K562 (cell line): Measurements from ENCODE around the gene PPFIA3. TPM values are rescaled to one million over a fixed set of nuclear protein-coding genes. Genes with fewer than 3 reads are reported as not detected.

Experiments
- ATAC-seq: fragments of 200-7000 bp; cut with Tn5 transposase; 3 replicates; pipeline ENCODE4 v1.9.1; 2020; ENCODE audit warnings: moderate library complexity
- BruUV-seq: library from RNA; stranded (reverse); fragments of 400-500 nt; replicated peaks from 2 replicates; lab custom pipeline; 2021; lab: Mats Ljungman, UMichigan
- CTCF ChIA-PET: fragments of 300-600 bp; formaldehyde crosslinking; extraction: SDS; loops from one replicate; lab custom pipeline; 2021; ENCODE audit warnings: low intra/inter-chr PET ratio; lab: Yijun Ruan, JAX
- POLR2A ChIA-PET: fragments of 300-600, 350-650 bp; sonication (Branson Sonifier 250); formaldehyde crosslinking; extraction: SDS; loops from one replicate; lab custom pipeline; 2021; ENCODE audit warnings: antibody characterized with exemption, inconsistent platforms; lab: Yijun Ruan, JAX
- DNase-seq, 4 experiments: peaks; one replicate each; pipeline versions ENCODE4 v3.0.0 to v3.0.0-alpha.2; 2011 to 2018; ENCODE audit warnings: low spot score in 3 of 4, mixed read lengths in 3 of 4; ENCODE audit errors: extremely low read depth in 1 of 4
- FAIRE-seq: peaks from 2 replicates; lab custom pipeline; 2011; peaks lifted over from hg19 to GRCh38; lab: Jason Lieb, UNC
- H2AFZ ChIP-seq: 2 replicates; pipeline ENCODE4 v1.6.0; 2011; ENCODE audit warnings: low read depth, low read length, control low read depth, inconsistent platforms
- H3K27ac ChIP-seq: fragments of 200-600 bp; 3 replicates; pipeline ENCODE4 v1.8.0; 2011; ENCODE audit warnings: low read depth, mild to moderate bottlenecking, control low read depth, inconsistent platforms, low read length, moderate library complexity, mixed read lengths; ENCODE audit errors: extremely low read depth
- H3K27me3 ChIP-seq, 2 experiments: fragments of 300-600 bp in 1 of 2; 2 replicates in 1 of 2; 3 replicates in 1 of 2; pipeline versions ENCODE4 v1.6.0 to v1.8.0; 2011; ENCODE audit warnings: inconsistent platforms in 2 of 2, low read length in 2 of 2, mild to moderate bottlenecking in 1 of 2, mixed read lengths in 1 of 2, moderate library complexity in 1 of 2; ENCODE audit not compliant: control insufficient read depth in 2 of 2, insufficient read depth in 2 of 2
- H3K36me3 ChIP-seq: fragments of 300-600 bp; 3 replicates; pipeline ENCODE4 v1.8.0; 2011; ENCODE audit warnings: mild to moderate bottlenecking, low read length, inconsistent platforms; ENCODE audit not compliant: control insufficient read depth, insufficient read depth
- H3K4me1 ChIP-seq, 2 experiments: fragments of 200-600 bp in 1 of 2; replicated peaks in 1 of 2; 2 replicates in 1 of 2; 3 replicates in 1 of 2; pipeline versions ENCODE4 v1.5.1 to v1.8.0; 2011; ENCODE audit warnings: inconsistent platforms in 2 of 2, low read length in 2 of 2, mild to moderate bottlenecking in 1 of 2, mixed read lengths in 1 of 2, moderate library complexity in 1 of 2; ENCODE audit not compliant: control insufficient read depth in 2 of 2, insufficient read depth in 2 of 2
- H3K4me2 ChIP-seq: 2 replicates; pipeline ENCODE4 v1.6.1; 2011; ENCODE audit warnings: low read length, control low read depth, inconsistent platforms, mixed read lengths; ENCODE audit not compliant: insufficient read depth
- H3K4me3 ChIP-seq: fragments of 200-600 bp; sonication (generic), shearing (Covaris generic); 2 replicates; pipeline ENCODE4 v1.5.1; 2016; ENCODE audit warnings: control low read depth, inconsistent platforms
- H3K79me2 ChIP-seq: fragments of 200-600 bp; 3 replicates; pipeline ENCODE4 v1.8.0; 2011; ENCODE audit warnings: low read length, inconsistent platforms; ENCODE audit not compliant: control insufficient read depth, insufficient read depth
- H3K9ac ChIP-seq, 2 experiments: 2 replicates each; pipeline versions ENCODE4 v1.6.0 to v1.6.1; 2011; ENCODE audit warnings: low read depth in 2 of 2, low read length in 2 of 2, control low read depth in 1 of 2, inconsistent platforms in 1 of 2, mild to moderate bottlenecking in 1 of 2, mixed read lengths in 1 of 2; ENCODE audit not compliant: insufficient read depth in 1 of 2
- H3K9me1 ChIP-seq: one replicate; pipeline ENCODE4 v1.6.0; 2011; ENCODE audit warnings: inconsistent platforms, mild to moderate bottlenecking, low read length, moderate library complexity; ENCODE audit not compliant: control insufficient read depth, insufficient read depth
- H3K9me3 ChIP-seq: replicated peaks from 2 replicates; pipeline ENCODE4 v1.5.1; 2011; ENCODE audit warnings: low read depth, low read length, inconsistent platforms; ENCODE audit not compliant: control insufficient read depth, insufficient read depth
- H4K20me1 ChIP-seq: replicated peaks from 2 replicates; pipeline ENCODE4 v1.6.1; 2011; ENCODE audit warnings: low read length, inconsistent platforms, mixed read lengths; ENCODE audit not compliant: control insufficient read depth, insufficient read depth
- BHLHE40 ChIP-seq: IDR thresholded peaks from 2 replicates; pipeline ENCODE4 v1.6.1; 2011; ENCODE audit warnings: low read length, improper control_type of control experiment
- CHD4 ChIP-seq: fragments of 200-600 bp; sonication (generic); IDR thresholded peaks from 3 replicates; pipeline ENCODE4 v1.6.1; 2012; ENCODE audit warnings: low read depth, mild to moderate bottlenecking, mixed read lengths, low read length, inconsistent platforms; ENCODE audit not compliant: insufficient read depth, insufficient replicate concordance, poor library complexity, severe bottlenecking
- E2F3 ChIP-seq: fragments of 250-450 bp; sonication (Bioruptor Pico); IDR thresholded peaks from 2 replicates; pipeline ENCODE4 v1.4.0; 2020; ENCODE audit warnings: mild to moderate bottlenecking
- FOXA3 ChIP-seq, 2 experiments: fragments of 450-650 bp in 1 of 2; sonication (generic) in 1 of 2; formaldehyde crosslinking; IDR thresholded peaks in 1 of 2; conservative IDR thresholded peaks in 1 of 2; 2 replicates each; pipeline versions ENCODE4 v1.4.0 to v1.8.0; 2020 to 2022; ENCODE audit warnings: mild to moderate bottlenecking in 2 of 2, missing genetic modification reagents in 1 of 2
- FOXJ2 ChIP-seq: fragments of 200-800 bp; sonication (Bioruptor generic); IDR thresholded peaks from 2 replicates; pipeline ENCODE4 v1.6.1; 2016; ENCODE audit warnings: missing genetic modification characterization, missing compliant biosample characterization
- MTA2 ChIP-seq: fragments of 450-650 bp; IDR thresholded peaks from 2 replicates; pipeline ENCODE4 v1.6.1; 2016; ENCODE audit warnings: low read depth
- NFIC ChIP-seq: fragments of 450-650 bp; IDR thresholded peaks from 2 replicates; pipeline ENCODE4 v1.6.1; 2017; ENCODE audit warnings: mild to moderate bottlenecking, inconsistent platforms
- NR2C1 ChIP-seq, 2 experiments: fragments of 450-650 bp; IDR thresholded peaks; 2 replicates each; pipeline ENCODE4 v1.6.1; 2017; ENCODE audit warnings: mild to moderate bottlenecking in 2 of 2, antibody characterized with exemption in 1 of 2, inconsistent platforms in 1 of 2, missing compliant biosample characterization in 1 of 2, missing genetic modification characterization in 1 of 2
- SAP30 ChIP-seq: fragments of 200-600 bp; sonication (generic); IDR thresholded peaks from 2 replicates; pipeline ENCODE4 v1.6.1; 2012; ENCODE audit warnings: borderline replicate concordance, low read depth, mild to moderate bottlenecking, moderate library complexity, low read length, control low read depth, inconsistent platforms; ENCODE audit not compliant: insufficient read depth, poor library complexity, severe bottlenecking
- WGBS: fragments of 100-300 bp; shearing (Covaris generic); methylation state at CpG from one replicate; pipeline ENCODE4 v1.1.6; 2016; ENCODE audit warnings: low coverage, mixed read lengths; ENCODE audit not compliant: insufficient coverage; ENCODE audit errors: missing lambda C conversion rate; 5-methylcytosine and 5-hydroxymethylcytosine counted together
- in situ Hi-C: fragments of 300-500 bp; cut with MboI; formaldehyde crosslinking; loops from 4 replicates; pipeline ENCODE4 v1.15.0; 2018; ENCODE audit warnings: inconsistent platforms, mixed read lengths
- intact Hi-C: fragments of 100-400 bp; cut with micrococcal nuclease; formaldehyde crosslinking; loops from 2 replicates; pipeline ENCODE4 v1.14.2; 2022
- polyA plus RNA-seq, 8 experiments: library from polyadenylated mRNA; depleted of rRNA in 4 of 8; stranded (reverse) in 5 of 8; unstranded in 3 of 8; fragments of >200 nt; fragmentation: Nextera tagmentation in 2 of 8; fragmentation: Illumina TruSeq in 1 of 8; extraction: Ambion mirVana in 2 of 8; extraction: Trizol in 1 of 8; gene quantifications; 2 replicates each; pipeline versions ENCODE4 v1.2.1 to v1.2.3, GENCODE V29; 2011 to 2014; ENCODE audit warnings: inconsistent platforms in 1 of 8, missing spikeins in 1 of 8
- total RNA-seq, 7 experiments: library from RNA; depleted of rRNA in 6 of 7; stranded (reverse); fragments of >200 nt in 6 of 7; fragmentation: Illumina TruSeq in 2 of 7; extraction: Trizol in 2 of 7; gene quantifications; 2 replicates each; pipeline versions ENCODE4 v1.2.1 to v1.2.3, GENCODE V29; 2011 to 2021; ENCODE audit warnings: low replicate concordance in 1 of 7
- TF ChIP-seq, protein P1 (sequence below): fragments of 450-650 bp; IDR thresholded peaks from 2 replicates; pipeline ENCODE4 v1.6.1; 2014; ENCODE audit warnings: low read depth, mild to moderate bottlenecking, moderate library complexity, borderline replicate concordance
- TF ChIP-seq, protein P2 (sequence below): sonication (generic); formaldehyde crosslinking; IDR thresholded peaks from 2 replicates; pipeline ENCODE4 v1.8.1; 2023; ENCODE audit warnings: mild to moderate bottlenecking, missing genetic modification reagents
- TF ChIP-seq, protein P3 (sequence below): fragments of 250-450 bp; sonication (Bioruptor Pico); IDR thresholded peaks from 2 replicates; pipeline ENCODE4 v1.5.1; 2021; ENCODE audit warnings: mild to moderate bottlenecking

The PPFIA3 gene
- total and polyA plus RNA-seq, 9 of the 15 experiments (the other 6 are each of a cell fraction or from before 2014, with no cell fraction given): 0.10 to 53.0 (median 17.6) TPM

DNA sequence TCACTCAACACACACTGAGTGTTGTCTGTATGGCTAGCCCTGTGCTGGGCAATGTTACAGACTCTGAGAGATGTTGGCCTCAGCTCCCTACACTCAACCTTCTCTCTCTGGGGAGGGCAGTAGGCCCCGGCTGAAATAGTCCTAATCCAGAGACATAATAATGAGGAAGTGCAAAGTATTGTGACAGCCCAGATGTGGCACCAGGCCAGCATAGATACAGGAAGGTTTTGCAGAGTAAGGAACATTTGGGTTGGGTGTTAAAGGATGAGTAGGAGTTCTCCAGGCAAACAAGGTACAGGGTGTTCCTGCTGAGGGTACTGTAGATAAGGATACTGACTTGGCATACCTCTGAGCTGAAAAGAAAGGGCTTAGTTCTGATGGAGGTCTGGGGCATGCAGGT, 2.8 kb upstream of the PPFIA3 start (continued):
- TF ChIP-seq, protein P1, sequence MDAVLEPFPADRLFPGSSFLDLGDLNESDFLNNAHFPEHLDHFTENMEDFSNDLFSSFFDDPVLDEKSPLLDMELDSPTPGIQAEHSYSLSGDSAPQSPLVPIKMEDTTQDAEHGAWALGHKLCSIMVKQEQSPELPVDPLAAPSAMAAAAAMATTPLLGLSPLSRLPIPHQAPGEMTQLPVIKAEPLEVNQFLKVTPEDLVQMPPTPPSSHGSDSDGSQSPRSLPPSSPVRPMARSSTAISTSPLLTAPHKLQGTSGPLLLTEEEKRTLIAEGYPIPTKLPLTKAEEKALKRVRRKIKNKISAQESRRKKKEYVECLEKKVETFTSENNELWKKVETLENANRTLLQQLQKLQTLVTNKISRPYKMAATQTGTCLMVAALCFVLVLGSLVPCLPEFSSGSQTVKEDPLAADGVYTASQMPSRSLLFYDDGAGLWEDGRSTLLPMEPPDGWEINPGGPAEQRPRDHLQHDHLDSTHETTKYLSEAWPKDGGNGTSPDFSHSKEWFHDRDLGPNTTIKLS: no peak
- TF ChIP-seq NFIC (peak; percentile 89), E2F3 (no peak)

DNA sequence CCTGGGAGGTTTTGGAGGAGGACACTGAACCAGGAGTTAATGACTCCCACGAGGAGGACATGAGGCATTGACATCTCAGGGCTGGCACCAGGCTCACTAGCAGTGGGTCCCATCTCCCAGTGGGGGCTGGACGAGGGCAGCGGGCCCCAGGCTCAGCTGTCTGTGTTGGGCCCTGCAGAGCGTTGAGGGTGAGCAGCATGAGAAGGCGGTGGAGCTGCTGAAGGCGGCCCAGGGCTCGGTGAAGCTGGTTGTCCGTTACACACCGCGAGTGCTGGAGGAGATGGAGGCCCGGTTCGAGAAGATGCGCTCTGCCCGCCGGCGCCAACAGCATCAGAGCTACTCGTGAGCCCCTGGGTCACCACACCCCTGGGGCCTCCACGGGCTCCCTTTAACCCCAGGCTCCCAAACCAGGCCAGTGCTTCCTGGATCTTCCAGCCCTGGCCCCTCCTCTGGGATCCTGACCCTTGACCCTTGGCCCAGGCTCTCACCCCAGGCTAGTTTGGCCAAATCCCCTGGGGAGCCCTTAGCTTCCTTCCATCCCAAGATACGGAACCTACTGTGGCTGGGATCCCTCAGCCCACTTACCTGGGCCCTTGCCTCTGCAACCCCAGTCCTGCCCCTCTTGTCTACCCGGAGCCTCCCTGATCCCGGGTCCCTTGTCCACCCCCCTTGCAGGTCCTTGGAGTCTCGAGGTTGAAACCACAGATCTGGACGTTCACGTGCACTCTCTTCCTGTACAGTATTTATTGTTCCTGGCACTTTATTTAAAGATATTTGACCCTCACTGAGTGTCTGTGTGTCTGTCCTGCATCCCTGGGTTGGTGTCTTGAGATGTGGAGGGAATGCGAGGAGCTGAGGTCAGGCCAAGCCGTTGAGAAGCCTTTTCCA, 1.4 kb upstream of the PPFIA3 start:
- Histone ChIP-seq H3K79me2 (peaks cover 22% of the 10 kb centered on the region; the same call in 2 of the 3 replicates), H3K4me1 (peaks cover 40 to 72% of the 10 kb centered on the region in 2 experiments), H3K9me1 (no peaks in the 10 kb centered on the region), H3K27ac (peak overlapping the region; percentile 98), H3K4me3 (peak overlapping the region; percentile 53), H3K9ac (peak overlapping the region; percentile 95 to 98), H3K9me3 (no peaks in the 10 kb centered on the region), H3K36me3 (peaks cover 11% of the 10 kb centered on the region), H2AFZ (peak overlapping the region; percentile 91), H4K20me1 (no peaks in the 10 kb centered on the region; the same call in 1 of the 2 replicates), H3K4me2 (peak overlapping the region; percentile 86), H3K27me3 (no peaks in the 10 kb centered on the region)
- no peak for ATAC-seq
- POLR2A ChIA-PET: interaction anchor here (0.6 to 1.6 kb wide), 5 partner anchors 11 to 759 kb away, joined by 3 to 6 read pairs (median 3); partner anchors contain the start of gene AKT1S1
- CTCF ChIA-PET: no interaction called here
- peak in 1 of 4 experiments; percentile 8 for DNase-seq
- in situ Hi-C loops: loop anchor here (10.0 kb wide), 1 partner anchor 1217 kb away; no protein-coding TSS in a partner anchor
- FAIRE-seq: no peak
- WGBS: 61% methylated on average over 26 of the region's 26 CpGs
- no TSS peak for BruUV-seq
- TF ChIP-seq CHD4 (no peak), FOXJ2 (tag) (peak; percentile 26; the same call in 1 of the 2 replicates), NR2C1 (IDR thresholded peaks at IDR 0.05) (peak; percentile 86), NR2C1 (tag; IDR thresholded peaks at IDR 0.05) (peak; percentile 87), BHLHE40 (peak; percentile 27; the same call in 1 of the 2 replicates), FOXA3 (CRISPR knock-in tag; conservative IDR thresholded peaks at IDR 0.05 in 1 of 2, IDR thresholded peaks at IDR 0.05 in 1 of 2) (0 out of 4 replicates have a peak, but pooled peaks of 1 of the 2 experiments have one; percentile 17), SAP30 (peak; percentile 18), MTA2 (no peak)
- TF ChIP-seq, protein P2, sequence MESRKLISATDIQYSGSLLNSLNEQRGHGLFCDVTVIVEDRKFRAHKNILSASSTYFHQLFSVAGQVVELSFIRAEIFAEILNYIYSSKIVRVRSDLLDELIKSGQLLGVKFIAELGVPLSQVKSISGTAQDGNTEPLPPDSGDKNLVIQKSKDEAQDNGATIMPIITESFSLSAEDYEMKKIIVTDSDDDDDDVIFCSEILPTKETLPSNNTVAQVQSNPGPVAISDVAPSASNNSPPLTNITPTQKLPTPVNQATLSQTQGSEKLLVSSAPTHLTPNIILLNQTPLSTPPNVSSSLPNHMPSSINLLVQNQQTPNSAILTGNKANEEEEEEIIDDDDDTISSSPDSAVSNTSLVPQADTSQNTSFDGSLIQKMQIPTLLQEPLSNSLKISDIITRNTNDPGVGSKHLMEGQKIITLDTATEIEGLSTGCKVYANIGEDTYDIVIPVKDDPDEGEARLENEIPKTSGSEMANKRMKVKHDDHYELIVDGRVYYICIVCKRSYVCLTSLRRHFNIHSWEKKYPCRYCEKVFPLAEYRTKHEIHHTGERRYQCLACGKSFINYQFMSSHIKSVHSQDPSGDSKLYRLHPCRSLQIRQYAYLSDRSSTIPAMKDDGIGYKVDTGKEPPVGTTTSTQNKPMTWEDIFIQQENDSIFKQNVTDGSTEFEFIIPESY (CRISPR knock-in tag): peak; percentile 87; the same call in 1 of the 2 replicates
- TF ChIP-seq, protein P3, sequence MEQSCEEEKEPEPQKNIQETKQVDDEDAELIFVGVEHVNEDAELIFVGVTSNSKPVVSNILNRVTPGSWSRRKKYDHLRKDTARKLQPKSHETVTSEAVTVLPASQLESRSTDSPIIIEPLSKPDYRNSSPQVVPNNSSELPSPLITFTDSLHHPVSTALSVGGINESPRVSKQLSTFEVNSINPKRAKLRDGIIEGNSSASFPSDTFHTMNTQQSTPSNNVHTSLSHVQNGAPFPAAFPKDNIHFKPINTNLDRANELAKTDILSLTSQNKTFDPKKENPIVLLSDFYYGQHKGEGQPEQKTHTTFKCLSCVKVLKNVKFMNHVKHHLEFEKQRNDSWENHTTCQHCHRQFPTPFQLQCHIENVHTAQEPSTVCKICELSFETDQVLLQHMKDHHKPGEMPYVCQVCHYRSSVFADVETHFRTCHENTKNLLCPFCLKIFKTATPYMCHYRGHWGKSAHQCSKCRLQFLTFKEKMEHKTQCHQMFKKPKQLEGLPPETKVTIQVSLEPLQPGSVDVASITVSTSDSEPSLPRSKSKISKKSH (CRISPR knock-in tag): no peak
- intact Hi-C loops: loop anchor here (5.0 kb wide), 1 partner anchor 39 kb away; the partner anchor contains the start of genes HRC and TRPM4
